HG03432 (cell line): ENCODE data around the gene ERG28.
"Not testable (repeated sequence)": the region's sequence is repeated elsewhere in the genome, so short reads cannot be mapped to it uniquely, and the experiment has no call there.

Source experiments
- ATAC-seq: cut with Tn5 transposase; IDR thresholded peaks from one replicate; pipeline ENCODE4 v1.9.1; 2021; ENCODE audit warnings: mild to moderate bottlenecking, moderate library complexity; ENCODE audit not compliant: unreplicated experiment

The ERG28 gene

GRCh38 chr14:75626863-75627262, 33.8 kb downstream of the ERG28 start:
- ATAC-seq, result no peak

- no peak for ATAC-seq
Observed at GRCh38 chr14:75626396-75626795, 34.3 kb downstream of the ERG28 start.

- no peak for ATAC-seq
Observed at GRCh38 chr14:75625034-75625433, 35.6 kb downstream of the ERG28 start.

GRCh38 chr14:75619548-75619947, 41.1 kb downstream of the ERG28 start:
- no peak for ATAC-seq

GRCh38 chr14:75615200-75615599, 45.5 kb downstream of the ERG28 start:
- ATAC-seq, result no peak

- ATAC-seq, result no peak
Observed at GRCh38 chr14:75614179-75614578, 46.5 kb downstream of the ERG28 start.

- ATAC-seq, result no peak
Observed at GRCh38 chr14:75612157-75612556, 48.5 kb downstream of the ERG28 start.

- no peak for ATAC-seq
Observed at GRCh38 chr14:75610834-75611233, 49.8 kb downstream of the ERG28 start.

GRCh38 chr14:75609606-75610475, 50.8 kb downstream of the ERG28 start:
- ATAC-seq, result no peak

- no peak for ATAC-seq
Observed at GRCh38 chr14:75609116-75609515, 51.6 kb downstream of the ERG28 start.

- no peak for ATAC-seq
Observed at GRCh38 chr14:75607842-75608640, 52.6 kb downstream of the ERG28 start.

GRCh38 chr14:75607044-75607443, 53.6 kb downstream of the ERG28 start:
- ATAC-seq, result no peak

- no peak for ATAC-seq
Observed at GRCh38 chr14:75605916-75606315, 54.8 kb downstream of the ERG28 start.

GRCh38 chr14:75604979-75605851, 55.5 kb downstream of the ERG28 start:
- ATAC-seq, result no peak

- no peak for ATAC-seq
Observed at GRCh38 chr14:75602503-75602902, 58.2 kb downstream of the ERG28 start.

- not testable (repeated sequence) for ATAC-seq
Observed at GRCh38 chr14:75601061-75601460, 59.6 kb downstream of the ERG28 start.

GRCh38 chr14:75600100-75600499, 60.6 kb downstream of the ERG28 start:
- not testable (repeated sequence) for ATAC-seq
